PFSK-1 (cell line): Measurements from ENCODE around the gene LRCH1.

ENCODE experiments used
- FOXP2 ChIP-seq: optimal IDR thresholded peaks from 2 replicates; pipeline ENCODE3; 2011; ENCODE audit warnings: borderline replicate concordance, control low read depth, inconsistent platforms; ENCODE audit not compliant: insufficient read depth; ENCODE audit errors: extremely low read length, extremely low read depth
- POLR2AphosphoS5 ChIP-seq: IDR thresholded peaks from 2 replicates; pipeline ENCODE4 v1.6.1; 2012; ENCODE audit warnings: low read depth, mild to moderate bottlenecking, control low read depth, low read length, moderate library complexity
- REST ChIP-seq, 2 experiments: IDR thresholded peaks; 2 replicates each; pipeline versions ENCODE4 v1.6.1 to v1.8.0; 2011 to 2012; ENCODE audit warnings: low read depth in 2 of 2, low read length in 2 of 2, control low read depth in 1 of 2, inconsistent platforms in 1 of 2, mild to moderate bottlenecking in 1 of 2, moderate library complexity in 1 of 2; ENCODE audit not compliant: insufficient read depth in 1 of 2
- SIN3A ChIP-seq: IDR thresholded peaks from 2 replicates; pipeline ENCODE4 v1.6.1; 2012; ENCODE audit warnings: mild to moderate bottlenecking, low read length, moderate library complexity, borderline replicate concordance; ENCODE audit not compliant: insufficient read depth
- TAF1 ChIP-seq: IDR thresholded peaks from 2 replicates; pipeline ENCODE4 v1.6.1; 2012; ENCODE audit warnings: low read length, control low read depth, borderline replicate concordance; ENCODE audit not compliant: insufficient read depth

The LRCH1 gene

DNA sequence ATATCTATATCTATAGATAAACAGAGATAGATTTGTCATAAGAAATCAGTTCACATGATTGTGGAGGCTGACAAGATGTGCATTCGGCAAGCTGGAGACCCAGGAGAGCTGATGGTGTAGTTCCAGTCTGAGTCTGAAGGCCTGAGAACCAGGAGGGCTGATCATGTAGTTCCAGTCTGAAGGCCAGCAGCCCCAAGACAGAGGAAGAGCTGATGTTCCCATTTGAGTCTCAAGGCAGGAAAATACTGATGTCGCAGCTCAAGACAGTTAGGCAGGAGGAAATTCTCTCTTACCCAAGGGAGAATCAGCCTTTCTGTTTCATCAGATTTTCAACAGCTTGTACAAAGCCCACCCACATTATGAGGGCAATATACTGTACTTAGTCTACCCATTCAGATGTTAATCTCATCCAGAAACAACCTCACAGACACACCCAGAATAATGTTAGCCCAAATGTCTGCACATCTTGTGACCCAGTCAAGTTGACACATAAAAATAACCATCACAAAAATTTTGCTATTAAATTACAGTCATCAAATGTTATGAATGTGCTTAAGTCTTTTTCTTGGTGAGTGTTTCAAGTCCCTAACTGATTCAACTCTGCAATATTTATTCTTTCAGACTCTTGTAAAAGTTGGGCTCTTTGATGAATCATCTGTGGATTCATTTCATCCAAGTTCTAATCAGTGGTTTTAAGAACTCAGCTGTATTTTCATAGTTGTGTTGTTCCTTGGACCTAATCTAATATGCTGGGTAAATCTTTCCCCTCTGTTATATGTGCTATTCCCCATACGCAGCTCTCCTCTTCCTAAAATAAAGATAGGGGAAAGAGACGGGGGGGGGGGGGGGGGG is 22.7 kb upstream of the LRCH1 start:
- TF ChIP-seq TAF1 (no peak), FOXP2 (no peak), SIN3A (no peak), POLR2AphosphoS5 (no peak), REST (IDR thresholded peaks at IDR 0.05; ENCODE audit: insufficient read depth in 1 of 2, low read depth in 2 of 2, low read length in 2 of 2) (no peak)

DNA sequence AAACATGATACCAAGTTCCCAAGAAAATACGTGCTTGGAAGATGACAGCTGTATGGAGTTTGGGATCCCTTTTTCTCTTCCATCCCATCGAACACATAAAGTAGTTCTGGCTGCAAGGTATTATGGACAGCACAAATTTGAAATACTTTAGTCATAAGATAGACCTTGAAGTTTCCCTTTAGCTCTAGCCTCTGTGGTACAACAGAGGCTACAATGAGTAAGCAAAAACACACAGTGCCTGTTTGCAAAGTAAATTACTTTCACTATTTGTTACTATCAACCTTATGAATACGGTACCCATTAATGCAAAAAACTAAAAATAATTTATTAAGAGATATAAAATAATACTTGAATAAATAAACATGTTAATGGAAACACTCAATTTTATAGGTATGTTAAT is 21.0 kb upstream of the LRCH1 start:
- TF ChIP-seq SIN3A (no peak), REST (IDR thresholded peaks at IDR 0.05; ENCODE audit: insufficient read depth in 1 of 2, low read depth in 2 of 2, low read length in 2 of 2) (no peak), POLR2AphosphoS5 (no peak), TAF1 (no peak), FOXP2 (no peak)

GRCh38 chr13:46535002-46535401 is 18.0 kb upstream of the LRCH1 start:
- no peak for TF ChIP-seq POLR2AphosphoS5

- no peak for TF ChIP-seq REST (IDR thresholded peaks at IDR 0.05; ENCODE audit: insufficient read depth in 1 of 2, low read depth in 2 of 2, low read length in 2 of 2)
- no peak for TF ChIP-seq FOXP2
- TF ChIP-seq SIN3A = no peak
- TF ChIP-seq TAF1 = no peak
- TF ChIP-seq POLR2AphosphoS5 = no peak
These were observed 17.1 kb upstream of the LRCH1 start for GRCh38 chr13:46535825-46536224.

DNA sequence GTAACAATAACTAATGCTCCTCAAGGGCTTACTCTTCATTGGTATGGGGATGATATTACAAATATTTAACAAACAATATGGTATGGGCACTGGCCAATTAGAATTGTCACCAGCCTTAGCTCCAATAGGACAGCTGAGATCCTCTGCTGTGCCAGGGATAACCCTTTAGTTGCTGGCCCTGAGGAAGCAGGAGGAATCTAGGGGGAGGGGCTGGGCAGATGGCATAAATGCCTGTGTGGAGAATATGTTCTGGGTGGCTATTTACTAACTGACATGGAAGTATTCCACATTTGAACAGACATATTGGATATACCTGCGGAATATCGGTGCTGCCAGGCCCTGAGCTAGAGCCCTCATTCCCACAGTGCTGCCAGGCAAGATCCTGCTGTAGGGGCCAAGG is 16.6 kb upstream of the LRCH1 start:
- TF ChIP-seq REST (IDR thresholded peaks at IDR 0.05; ENCODE audit: insufficient read depth in 1 of 2, low read depth in 2 of 2, low read length in 2 of 2) (no peak), TAF1 (no peak)
